Smooth muscle cell of the brain vasculature (primary cell): ENCODE measurements around the gene WRNIP1.

Experiments
- DNase-seq: peaks from one replicate; pipeline ENCODE4 v3.0.0-alpha.2; 2012; ENCODE audit warnings: low read depth, low spot score

The WRNIP1 gene

GRCh38 chr6:2740581-2740980, 24.6 kb upstream of the WRNIP1 start:
- DNase-seq = no peak

- DNase-seq = no peak
Measured at GRCh38 chr6:2741756-2742155, 23.4 kb upstream of the WRNIP1 start.

- DNase-seq = no peak
Measured at GRCh38 chr6:2743280-2744208, 21.6 kb upstream of the WRNIP1 start.

GRCh38 chr6:2744209-2744771, 20.9 kb upstream of the WRNIP1 start:
- no peak for DNase-seq

- DNase-seq = no peak
Measured at GRCh38 chr6:2744778-2745177, 20.4 kb upstream of the WRNIP1 start.

GRCh38 chr6:2745246-2745645, 19.9 kb upstream of the WRNIP1 start:
- no peak for DNase-seq

GRCh38 chr6:2746557-2747061, 18.6 kb upstream of the WRNIP1 start:
- DNase-seq = no peak

- no peak for DNase-seq
Measured at GRCh38 chr6:2748183-2748582, 17.0 kb upstream of the WRNIP1 start.

GRCh38 chr6:2749969-2750600, 15.1 kb upstream of the WRNIP1 start:
- no peak for DNase-seq

- no peak for DNase-seq
Measured at GRCh38 chr6:2750832-2751231, 14.4 kb upstream of the WRNIP1 start, which contains the start of gene MYLK4. Gene MYLK4 (minus strand): TSS chr6:2750922. CDS start chr6:2749294, 1,628 bp downstream.

- DNase-seq = no peak
Measured at GRCh38 chr6:2751871-2752270, 13.3 kb upstream of the WRNIP1 start.

- no peak for DNase-seq
Measured at GRCh38 chr6:2752477-2753109, 12.6 kb upstream of the WRNIP1 start.

GRCh38 chr6:2753110-2753489, 12.1 kb upstream of the WRNIP1 start:
- DNase-seq = no peak

GRCh38 chr6:2753743-2754142, 11.4 kb upstream of the WRNIP1 start:
- DNase-seq = no peak

GRCh38 chr6:2754393-2754792, 10.8 kb upstream of the WRNIP1 start:
- DNase-seq = no peak

- no peak for DNase-seq
Measured at GRCh38 chr6:2754911-2755310, 10.3 kb upstream of the WRNIP1 start.

- no peak for DNase-seq
Measured at GRCh38 chr6:2755456-2755855, 9.7 kb upstream of the WRNIP1 start.

GRCh38 chr6:2756241-2756640, 9.0 kb upstream of the WRNIP1 start:
- DNase-seq = no peak

GRCh38 chr6:2756687-2757224, 8.4 kb upstream of the WRNIP1 start:
- no peak for DNase-seq

- no peak for DNase-seq
Measured at GRCh38 chr6:2758980-2759379, 6.2 kb upstream of the WRNIP1 start.
